Esophagus mucosa (tissue), 1 donor: ENCODE data around the gene TPST1. TPM values are rescaled to one million over a fixed set of nuclear protein-coding genes. Genes with fewer than 3 reads are reported as not detected.
A peak's percentile ranks its signal among the peaks of the same experiment; 100 is the strongest.
"Not testable (repeated sequence)": the region's sequence is repeated elsewhere in the genome, so short reads cannot be mapped to it uniquely, and the experiment has no call there.

ENCODE experiments used
- ATAC-seq: fragments of 200-7000 bp; cut with Tn5 transposase; one replicate; pipeline ENCODE4 v1.9.1; 2020
- total RNA-seq: library from RNA; stranded (reverse); gene quantifications from one replicate; pipeline ENCODE4 v1.2.4, GENCODE V29; 2023
- donor health status: DM: yes; HTN: yes; CAD: no.

The TPST1 gene
- 7.5 TPM for total RNA-seq

GRCh38 chr7:66204822-66205740 lies at the start of gene TPST1:
Gene TPST1 (plus strand): TSS chr7:66205334. CDS start chr7:66240426, 35,092 bp downstream.
- ATAC-seq = peak; percentile 96

- not testable (repeated sequence) for ATAC-seq
Measured at GRCh38 chr7:66156035-66156434, 49.1 kb upstream of the TPST1 start.

- ATAC-seq = no peak
Measured at GRCh38 chr7:66157060-66157459, 48.1 kb upstream of the TPST1 start.

GRCh38 chr7:66162622-66163021 lies 42.5 kb upstream of the TPST1 start:
- ATAC-seq = no peak

GRCh38 chr7:66163186-66163610 lies 41.9 kb upstream of the TPST1 start:
- ATAC-seq = peak; percentile 37

- no peak for ATAC-seq
Measured at GRCh38 chr7:66164356-66164755, 40.8 kb upstream of the TPST1 start.

GRCh38 chr7:66167773-66168387 lies 37.3 kb upstream of the TPST1 start:
- no peak for ATAC-seq

GRCh38 chr7:66169616-66170015 lies 35.5 kb upstream of the TPST1 start:
- ATAC-seq = peak; percentile 74

- ATAC-seq = peak; percentile 83
Measured at GRCh38 chr7:66170309-66171231, 34.6 kb upstream of the TPST1 start.

- not testable (repeated sequence) for ATAC-seq
Measured at GRCh38 chr7:66172536-66173401, 32.4 kb upstream of the TPST1 start.

GRCh38 chr7:66173856-66174255 lies 31.3 kb upstream of the TPST1 start:
- ATAC-seq = no peak

GRCh38 chr7:66175006-66175405 lies 30.1 kb upstream of the TPST1 start:
- not testable (repeated sequence) for ATAC-seq

GRCh38 chr7:66176914-66177313 lies 28.2 kb upstream of the TPST1 start:
- no peak for ATAC-seq

GRCh38 chr7:66178258-66178657 lies 26.9 kb upstream of the TPST1 start:
- ATAC-seq = no peak

GRCh38 chr7:66181329-66181728 lies 23.8 kb upstream of the TPST1 start:
- ATAC-seq = no peak

- no peak for ATAC-seq
Measured at GRCh38 chr7:66181845-66182244, 23.3 kb upstream of the TPST1 start.

GRCh38 chr7:66182920-66183319 lies 22.2 kb upstream of the TPST1 start:
- ATAC-seq = no peak

GRCh38 chr7:66183700-66184099 lies 21.4 kb upstream of the TPST1 start:
- ATAC-seq = peak; percentile 71

GRCh38 chr7:66185680-66186187 lies 19.4 kb upstream of the TPST1 start:
- ATAC-seq = no peak

- ATAC-seq = no peak
Measured at GRCh38 chr7:66186991-66187390, 18.1 kb upstream of the TPST1 start.

GRCh38 chr7:66187905-66188304 lies 17.2 kb upstream of the TPST1 start:
- peak; percentile 76 for ATAC-seq
